ENCODE results near the gene MFAP2. TPM values are rescaled to one million over a fixed set of nuclear protein-coding genes. Genes with fewer than 3 reads are reported as not detected.

Gene MFAP2
- total RNA-seq, 1 donor from 2014 or later: not detected

- no peak for DNase-seq (ENCODE audit: low spot score)
- no peak overlapping the region for H3K27ac Mint-ChIP-seq
- H3K4me3 Mint-ChIP-seq (ENCODE audit: low read depth): no peak overlapping the region
- H3K36me3 Mint-ChIP-seq (ENCODE audit: low read depth): peaks cover 22% of the 10 kb centered on the region
- H3K9me3 Mint-ChIP-seq: no peaks in the 10 kb centered on the region
- no peaks in the 10 kb centered on the region for H3K27me3 Mint-ChIP-seq (ENCODE audit: low read depth)
- peaks cover 25% of the 10 kb centered on the region for H3K4me1 Mint-ChIP-seq (ENCODE audit: low read depth)
- intact Hi-C loops (cut with micrococcal nuclease): loop anchor here (10.0 kb wide), 1 partner anchor 50 kb away; no protein-coding TSS in a partner anchor
Observed at GRCh38 chr1:17014671-17015567, 34.5 kb upstream of the MFAP2 start.

GRCh38 chr1:17013491-17014320, 33.3 kb upstream of the MFAP2 start:
- Mint-ChIP-seq H3K9me3 (no peaks in the 10 kb centered on the region), H3K36me3 (ENCODE audit: low read depth) (peaks cover 9% of the 10 kb centered on the region), H3K27me3 (ENCODE audit: low read depth) (no peaks in the 10 kb centered on the region), H3K4me3 (ENCODE audit: low read depth) (no peak overlapping the region), H3K27ac (no peak overlapping the region), H3K4me1 (ENCODE audit: low read depth) (peaks cover 17% of the 10 kb centered on the region)
- intact Hi-C loops (cut with micrococcal nuclease): loop anchor here (10.0 kb wide), 1 partner anchor 49 kb away; no protein-coding TSS in a partner anchor
- DNase-seq (ENCODE audit: low spot score): no peak

- no peak overlapping the region for H3K27ac Mint-ChIP-seq
- intact Hi-C loops (cut with micrococcal nuclease): loop anchor here (10.0 kb wide), 1 partner anchor 48 kb away; no protein-coding TSS in a partner anchor
Observed at GRCh38 chr1:17012775-17013490, 32.5 kb upstream of the MFAP2 start.

GRCh38 chr1:17011439-17012307, 31.3 kb upstream of the MFAP2 start, which contains the start of gene ATP13A2:
ATP13A2 (minus strand) TSS chr1:17011928; CDS start chr1:17011738, 190 bp downstream.
- Mint-ChIP-seq H3K27ac (no peak within 1 kb of the TSS), H3K4me1 (ENCODE audit: low read depth) (peaks cover 17% of the 10 kb centered on the region), H3K36me3 (ENCODE audit: low read depth) (no peaks in the 10 kb centered on the region), H3K27me3 (ENCODE audit: low read depth) (no peaks in the 10 kb centered on the region), H3K9me3 (no peaks in the 10 kb centered on the region), H3K4me3 (ENCODE audit: low read depth) (peak within 1 kb of the TSS; percentile 80)
- intact Hi-C loops (cut with micrococcal nuclease): loop anchor here (1.0 to 10.0 kb wide), 2 partner anchors 43 to 47 kb away; partner anchors contain the start of gene SDHB
- DNase-seq (ENCODE audit: low spot score): peak; percentile 77

More at GRCh38 chr1:17012775-17013490, 32.5 kb upstream of the MFAP2 start:
- Mint-ChIP-seq H3K36me3 (ENCODE audit: low read depth) (peaks cover 4% of the 10 kb centered on the region), H3K9me3 (no peaks in the 10 kb centered on the region), H3K4me3 (ENCODE audit: low read depth) (no peak overlapping the region), H3K27me3 (ENCODE audit: low read depth) (no peaks in the 10 kb centered on the region), H3K4me1 (ENCODE audit: low read depth) (peaks cover 17% of the 10 kb centered on the region)
- DNase-seq (ENCODE audit: low spot score): no peak

GRCh38 chr1:17011092-17011438, 30.6 kb upstream of the MFAP2 start:
- no peak for DNase-seq (ENCODE audit: low spot score)
- Mint-ChIP-seq H3K27me3 (ENCODE audit: low read depth) (no peaks in the 10 kb centered on the region), H3K36me3 (ENCODE audit: low read depth) (no peaks in the 10 kb centered on the region), H3K4me1 (ENCODE audit: low read depth) (peaks cover 17% of the 10 kb centered on the region), H3K4me3 (ENCODE audit: low read depth) (peak overlapping the region; percentile 80), H3K9me3 (no peaks in the 10 kb centered on the region), H3K27ac (no peak overlapping the region)
- intact Hi-C loops (cut with micrococcal nuclease): loop anchor here (1.0 to 10.0 kb wide), 2 partner anchors 43 to 46 kb away; partner anchors contain the start of gene SDHB

- DNase-seq (ENCODE audit: low spot score): no peak
- Mint-ChIP-seq H3K36me3 (ENCODE audit: low read depth) (no peaks in the 10 kb centered on the region), H3K27me3 (ENCODE audit: low read depth) (no peaks in the 10 kb centered on the region), H3K4me1 (ENCODE audit: low read depth) (peaks cover 17% of the 10 kb centered on the region), H3K9me3 (no peaks in the 10 kb centered on the region), H3K4me3 (ENCODE audit: low read depth) (no peak overlapping the region), H3K27ac (no peak overlapping the region)
- intact Hi-C loops (cut with micrococcal nuclease): loop anchor here (10.0 kb wide), 1 partner anchor 45 kb away; no protein-coding TSS in a partner anchor
Observed at GRCh38 chr1:17009706-17010105, 29.3 kb upstream of the MFAP2 start.

GRCh38 chr1:17008208-17008855, 27.9 kb upstream of the MFAP2 start:
- H3K36me3 Mint-ChIP-seq (ENCODE audit: low read depth): peaks cover 7% of the 10 kb centered on the region
- H3K4me1 Mint-ChIP-seq (ENCODE audit: low read depth): peaks cover 14% of the 10 kb centered on the region
- H3K9me3 Mint-ChIP-seq: no peaks in the 10 kb centered on the region
- no peaks in the 10 kb centered on the region for H3K27me3 Mint-ChIP-seq (ENCODE audit: low read depth)
- intact Hi-C loops (cut with micrococcal nuclease): no loop called here
- no peak overlapping the region for H3K27ac Mint-ChIP-seq
- DNase-seq (ENCODE audit: low spot score): no peak
- no peak overlapping the region for H3K4me3 Mint-ChIP-seq (ENCODE audit: low read depth)

GRCh38 chr1:17007121-17007520, 26.7 kb upstream of the MFAP2 start:
- Mint-ChIP-seq H3K27ac (no peak overlapping the region), H3K36me3 (ENCODE audit: low read depth) (peaks cover 7% of the 10 kb centered on the region), H3K4me3 (ENCODE audit: low read depth) (no peak overlapping the region), H3K9me3 (no peaks in the 10 kb centered on the region), H3K27me3 (ENCODE audit: low read depth) (no peaks in the 10 kb centered on the region), H3K4me1 (ENCODE audit: low read depth) (peaks cover 11% of the 10 kb centered on the region)
- intact Hi-C loops (cut with micrococcal nuclease): no loop called here
- no peak for DNase-seq (ENCODE audit: low spot score)

GRCh38 chr1:17005365-17005740, 24.9 kb upstream of the MFAP2 start:
- Mint-ChIP-seq H3K9me3 (no peaks in the 10 kb centered on the region), H3K27me3 (ENCODE audit: low read depth) (no peaks in the 10 kb centered on the region)
- intact Hi-C loops (cut with micrococcal nuclease): no loop called here

GRCh38 chr1:17004466-17005364, 24.3 kb upstream of the MFAP2 start:
- intact Hi-C loops (cut with micrococcal nuclease): no loop called here
- H3K36me3 Mint-ChIP-seq (ENCODE audit: low read depth): peaks cover 14% of the 10 kb centered on the region
- H3K9me3 Mint-ChIP-seq: no peaks in the 10 kb centered on the region
- no peak for DNase-seq (ENCODE audit: low spot score)
- H3K4me1 Mint-ChIP-seq (ENCODE audit: low read depth): no peaks in the 10 kb centered on the region
- H3K27me3 Mint-ChIP-seq (ENCODE audit: low read depth): no peaks in the 10 kb centered on the region
- no peak overlapping the region for H3K27ac Mint-ChIP-seq
- H3K4me3 Mint-ChIP-seq (ENCODE audit: low read depth): no peak overlapping the region

More at GRCh38 chr1:17005365-17005740, 24.9 kb upstream of the MFAP2 start:
- H3K27ac Mint-ChIP-seq: no peak overlapping the region
- peaks cover 2% of the 10 kb centered on the region for H3K4me1 Mint-ChIP-seq (ENCODE audit: low read depth)
- H3K36me3 Mint-ChIP-seq (ENCODE audit: low read depth): peaks cover 12% of the 10 kb centered on the region
- H3K4me3 Mint-ChIP-seq (ENCODE audit: low read depth): no peak overlapping the region
- no peak for DNase-seq (ENCODE audit: low spot score)

Data from activated T-helper 2 cell treated with anti-CD3 and anti-CD28 coated beads, Interferon-gamma antibody, Interleukin-2, Interleukin-4, amounts not matched to agents 10 μg/mL and 5 μg/mL and 100 μg/mL, durations not matched to agents 14 hours and 24 hours and 36 hours (primary cell).